ENCODE measurements around the gene SLIT1.

Gene SLIT1

GRCh38 chr10:97097084-97097433 is 88.7 kb downstream of the SLIT1 start:
- no peak for ATAC-seq
- TF ChIP-seq ZNF8 (CRISPR knock-in tag; IDR thresholded peaks at IDR 0.05): no peak
- TF ChIP-seq POU6F1 (CRISPR knock-in tag; IDR thresholded peaks at IDR 0.05; ENCODE audit: borderline replicate concordance, low read depth): no peak
- no peak for TF ChIP-seq ZNF565 (CRISPR knock-in tag; conservative IDR thresholded peaks at IDR 0.05; ENCODE audit: low read depth)
- no peak for TF ChIP-seq TCF4 (CRISPR knock-in tag; IDR thresholded peaks at IDR 0.05; ENCODE audit: borderline replicate concordance)
- TF ChIP-seq ZNF70 (CRISPR knock-in tag; IDR thresholded peaks at IDR 0.05): no peak
- no peak for TF ChIP-seq RARB (CRISPR knock-in tag; IDR thresholded peaks at IDR 0.05)
- TF ChIP-seq ISL1 (CRISPR knock-in tag; IDR thresholded peaks at IDR 0.05): no peak
- no peak for TF ChIP-seq ESRRG (CRISPR knock-in tag; IDR thresholded peaks at IDR 0.05)
- TF ChIP-seq CSDC2 (CRISPR knock-in tag; IDR thresholded peaks at IDR 0.05): no peak
- TF ChIP-seq PATZ1 (CRISPR knock-in tag; IDR thresholded peaks at IDR 0.05; ENCODE audit: borderline replicate concordance): no peak

- ATAC-seq: no peak
- no peak for TF ChIP-seq BACH2 (CRISPR knock-in tag; IDR thresholded peaks at IDR 0.05; ENCODE audit: borderline replicate concordance)
- no peak for TF ChIP-seq CSRNP3 (CRISPR knock-in tag; IDR thresholded peaks at IDR 0.05)
- no peak for TF ChIP-seq PATZ1 (CRISPR knock-in tag; IDR thresholded peaks at IDR 0.05; ENCODE audit: borderline replicate concordance)
- no peak for TF ChIP-seq TOX (CRISPR knock-in tag; IDR thresholded peaks at IDR 0.05; ENCODE audit: borderline replicate concordance)
- TF ChIP-seq ZFP3 (CRISPR knock-in tag; IDR thresholded peaks at IDR 0.05): no peak
- TF ChIP-seq ARNTL (CRISPR knock-in tag; IDR thresholded peaks at IDR 0.05; ENCODE audit: borderline replicate concordance, low read depth): no peak
- no peak for TF ChIP-seq ZNF565 (CRISPR knock-in tag; conservative IDR thresholded peaks at IDR 0.05; ENCODE audit: low read depth)
- no peak for TF ChIP-seq PPARA (CRISPR knock-in tag; IDR thresholded peaks at IDR 0.05; ENCODE audit: borderline replicate concordance)
Measured at GRCh38 chr10:97096261-97097083, 89.3 kb downstream of the SLIT1 start.

- no peak for ATAC-seq
- TF ChIP-seq TOX (CRISPR knock-in tag; IDR thresholded peaks at IDR 0.05; ENCODE audit: borderline replicate concordance) (no peak), CREB5 (CRISPR knock-in tag; IDR thresholded peaks at IDR 0.05; ENCODE audit: low read depth) (no peak), PPARA (CRISPR knock-in tag; IDR thresholded peaks at IDR 0.05; ENCODE audit: borderline replicate concordance) (no peak), BACH2 (CRISPR knock-in tag; IDR thresholded peaks at IDR 0.05; ENCODE audit: borderline replicate concordance) (no peak), OSR1 (CRISPR knock-in tag; IDR thresholded peaks at IDR 0.05) (no peak), ZNF8 (CRISPR knock-in tag; IDR thresholded peaks at IDR 0.05) (no peak), ZFP3 (CRISPR knock-in tag; IDR thresholded peaks at IDR 0.05) (no peak), TCF4 (CRISPR knock-in tag; IDR thresholded peaks at IDR 0.05; ENCODE audit: borderline replicate concordance) (no peak), GLIS3 (CRISPR knock-in tag; IDR thresholded peaks at IDR 0.05) (no peak), CSDC2 (CRISPR knock-in tag; IDR thresholded peaks at IDR 0.05) (no peak), PATZ1 (CRISPR knock-in tag; IDR thresholded peaks at IDR 0.05; ENCODE audit: borderline replicate concordance) (no peak)
Measured at GRCh38 chr10:97095701-97096260, 90.0 kb downstream of the SLIT1 start.
